Esophagus muscularis mucosa (tissue), 4 donors: ENCODE measurements around the gene SZRD1.

Experiments
- CTCF ChIP-seq, 3 experiments: fragments of 200-600 bp in 2 of 3; fragments of 450-650 bp in 1 of 3; sonication (generic) in 2 of 3; IDR thresholded peaks; one replicate each; pipeline ENCODE4 v1.5.1; 2017 to 2019; ENCODE audit warnings: antibody characterized with exemption in 3 of 3, mild to moderate bottlenecking in 2 of 3, moderate library complexity in 1 of 3
- EP300 ChIP-seq: sonication (generic); formaldehyde crosslinking; IDR thresholded peaks from one replicate; pipeline ENCODE4 v1.6.1; 2017; ENCODE audit warnings: antibody characterized with exemption
- POLR2A ChIP-seq: fragments of 450-650 bp; IDR thresholded peaks from one replicate; pipeline ENCODE4 v1.6.1; 2017; ENCODE audit warnings: antibody characterized with exemption, moderate library complexity, mild to moderate bottlenecking, low read depth
- POLR2AphosphoS5 ChIP-seq, 2 donors: sonication (generic); formaldehyde crosslinking; IDR thresholded peaks; one replicate each; pipeline ENCODE4 v1.6.1; 2017; ENCODE audit warnings: antibody characterized with exemption in 2 of 2

DNA sequence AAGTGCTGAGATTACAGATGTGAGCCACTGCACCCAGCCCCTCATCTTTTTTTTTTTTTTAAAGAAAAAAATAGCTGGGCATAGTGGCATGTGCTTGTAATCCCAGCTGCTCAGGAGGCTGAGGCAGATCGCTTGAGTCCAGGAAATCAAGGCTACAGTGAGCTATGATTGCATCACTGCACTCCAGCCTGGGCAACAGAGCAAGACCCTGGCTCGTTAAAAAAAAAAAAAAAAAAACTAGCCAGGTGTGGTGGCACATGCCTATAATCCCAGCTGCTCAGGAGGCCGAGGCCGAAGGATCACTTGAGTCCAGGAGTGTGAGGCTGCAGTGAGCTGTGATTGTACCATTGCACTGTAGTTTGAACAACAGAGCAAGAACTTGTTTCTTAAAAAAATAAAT is 13.8 kb downstream of the SZRD1 start:
- TF ChIP-seq CTCF (IDR thresholded peaks at IDR 0.05), result no peak
- no peak for TF ChIP-seq POLR2AphosphoS5 (IDR thresholded peaks at IDR 0.05)
- no peak for TF ChIP-seq POLR2A
- TF ChIP-seq EP300, result no peak
